ENCODE measurements around the gene PF4V1.
"Not testable (repeated sequence)": the region's sequence is repeated elsewhere in the genome, so short reads cannot be mapped to it uniquely, and the experiment has no call there.

The PF4V1 gene

DNA sequence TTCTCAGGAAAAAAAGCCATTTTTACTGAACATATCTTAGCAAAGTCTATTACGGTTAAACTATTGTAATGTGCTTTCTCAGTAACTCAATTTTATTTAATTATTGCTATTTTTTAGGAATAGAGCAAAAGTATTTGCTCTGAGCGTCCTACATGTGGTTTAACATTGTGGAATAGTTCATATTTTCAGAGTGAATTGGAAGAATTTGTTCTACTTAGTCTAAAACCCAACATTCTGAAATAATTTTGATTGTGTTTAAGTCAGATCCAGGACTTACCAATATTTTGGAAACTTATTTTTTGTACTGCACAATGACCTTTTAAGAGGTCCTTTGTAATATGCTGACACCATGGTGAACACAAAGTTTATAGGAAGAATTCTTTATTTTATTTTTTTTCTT, 43.3 kb downstream of the PF4V1 start:
- Mint-ChIP-seq H3K36me3 (ENCODE audit: low read depth) (no peaks in the 10 kb centered on the region), H3K27ac (no peak overlapping the region), H3K4me1 (peaks cover 12% of the 10 kb centered on the region), H3K4me3 (no peak overlapping the region), H3K9me3 (no peaks in the 10 kb centered on the region), H3K27me3 (ENCODE audit: low read depth) (no peaks in the 10 kb centered on the region)
- TF ChIP-seq, protein P1, sequence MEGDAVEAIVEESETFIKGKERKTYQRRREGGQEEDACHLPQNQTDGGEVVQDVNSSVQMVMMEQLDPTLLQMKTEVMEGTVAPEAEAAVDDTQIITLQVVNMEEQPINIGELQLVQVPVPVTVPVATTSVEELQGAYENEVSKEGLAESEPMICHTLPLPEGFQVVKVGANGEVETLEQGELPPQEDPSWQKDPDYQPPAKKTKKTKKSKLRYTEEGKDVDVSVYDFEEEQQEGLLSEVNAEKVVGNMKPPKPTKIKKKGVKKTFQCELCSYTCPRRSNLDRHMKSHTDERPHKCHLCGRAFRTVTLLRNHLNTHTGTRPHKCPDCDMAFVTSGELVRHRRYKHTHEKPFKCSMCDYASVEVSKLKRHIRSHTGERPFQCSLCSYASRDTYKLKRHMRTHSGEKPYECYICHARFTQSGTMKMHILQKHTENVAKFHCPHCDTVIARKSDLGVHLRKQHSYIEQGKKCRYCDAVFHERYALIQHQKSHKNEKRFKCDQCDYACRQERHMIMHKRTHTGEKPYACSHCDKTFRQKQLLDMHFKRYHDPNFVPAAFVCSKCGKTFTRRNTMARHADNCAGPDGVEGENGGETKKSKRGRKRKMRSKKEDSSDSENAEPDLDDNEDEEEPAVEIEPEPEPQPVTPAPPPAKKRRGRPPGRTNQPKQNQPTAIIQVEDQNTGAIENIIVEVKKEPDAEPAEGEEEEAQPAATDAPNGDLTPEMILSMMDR (IDR thresholded peaks at IDR 0.05; ENCODE audit: unreplicated experiment in 3 of 3) = no peak

DNA sequence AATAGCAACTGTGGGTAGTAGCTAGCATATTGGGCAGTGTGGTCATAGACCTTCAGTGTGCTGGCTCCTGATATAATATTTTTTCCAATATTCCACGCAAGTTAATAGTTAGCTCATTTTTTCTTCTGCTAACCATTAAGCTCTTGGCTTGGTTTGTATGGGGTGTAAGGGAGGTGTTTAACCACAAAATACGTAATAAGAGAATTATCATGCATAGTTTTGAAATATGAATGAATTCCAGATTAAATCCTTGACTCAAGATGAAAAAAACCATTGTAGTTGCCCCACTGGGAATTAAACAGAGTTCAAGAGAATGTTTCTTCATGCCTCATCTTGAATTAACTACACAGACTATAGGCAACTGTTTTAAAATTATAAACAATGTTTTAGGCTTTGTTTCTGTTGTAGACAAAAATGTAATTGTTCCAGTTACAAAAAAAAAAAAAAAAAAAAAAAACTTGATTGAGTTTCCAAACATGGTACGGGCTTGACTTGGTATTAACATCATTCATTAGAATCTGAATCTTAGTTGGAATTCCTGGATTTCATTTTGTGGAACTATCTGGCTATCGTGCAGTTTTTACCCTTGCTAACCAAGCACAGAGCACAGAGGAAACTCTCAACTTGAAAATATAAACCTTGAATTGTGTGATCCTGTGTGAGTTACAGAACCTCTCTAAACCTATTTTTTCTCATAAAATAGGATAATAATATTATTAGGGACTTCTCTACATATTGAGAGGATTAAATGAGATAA, 44.5 kb downstream of the PF4V1 start:
- H3K27me3 Mint-ChIP-seq (ENCODE audit: low read depth) = no peaks in the 10 kb centered on the region
- H3K36me3 Mint-ChIP-seq (ENCODE audit: low read depth) = no peaks in the 10 kb centered on the region
- H3K4me3 Mint-ChIP-seq = no peak overlapping the region
- TF ChIP-seq, protein P1 (IDR thresholded peaks at IDR 0.05; ENCODE audit: unreplicated experiment in 3 of 3) = no peak
- peaks cover 6% of the 10 kb centered on the region for H3K4me1 Mint-ChIP-seq
- H3K9me3 Mint-ChIP-seq = no peaks in the 10 kb centered on the region
- no peak overlapping the region for H3K27ac Mint-ChIP-seq

DNA sequence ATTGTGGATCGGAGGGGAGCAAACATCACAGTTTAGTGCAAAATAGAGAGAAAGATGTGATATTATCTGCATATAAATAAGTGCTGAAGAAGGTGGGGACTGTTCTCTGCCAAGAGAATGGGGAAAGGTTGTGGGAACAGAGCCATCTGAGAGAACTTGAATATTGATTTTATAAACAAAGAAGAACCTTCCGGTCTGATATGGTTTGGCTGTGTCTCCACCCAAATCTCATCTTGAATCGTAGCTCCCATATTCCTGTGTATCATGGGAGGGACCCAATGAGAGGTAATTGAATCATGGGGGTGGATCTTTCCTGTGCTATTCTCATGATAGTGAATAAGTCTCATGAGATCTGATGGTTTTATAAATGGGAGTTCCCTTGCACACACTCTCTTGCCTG, 46.2 kb downstream of the PF4V1 start:
- not testable (repeated sequence) for H3K36me3 Mint-ChIP-seq (ENCODE audit: low read depth); H3K4me3 Mint-ChIP-seq; H3K27me3 Mint-ChIP-seq (ENCODE audit: low read depth); H3K4me1 Mint-ChIP-seq; H3K27ac Mint-ChIP-seq; H3K9me3 Mint-ChIP-seq

DNA sequence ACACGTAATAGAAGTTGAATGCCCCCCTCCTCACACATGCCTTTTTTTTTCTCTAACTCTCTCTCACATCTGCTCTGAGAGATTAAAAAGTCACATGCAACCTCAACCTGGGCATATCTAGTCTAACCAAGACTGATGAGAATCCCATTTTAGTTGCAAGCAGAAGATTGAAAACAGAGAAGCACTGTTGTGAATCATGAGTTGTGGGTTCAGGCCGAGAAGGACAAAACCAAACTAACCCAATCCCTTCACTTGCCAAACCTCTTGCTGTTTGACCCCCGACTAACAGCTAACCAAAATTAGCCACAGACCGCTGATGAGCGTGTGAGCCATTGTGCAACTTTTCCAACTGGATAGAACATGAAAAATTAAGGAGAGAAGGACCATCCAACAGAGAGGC, 47.9 kb downstream of the PF4V1 start:
- Mint-ChIP-seq H3K4me1 (peaks cover 5% of the 10 kb centered on the region), H3K4me3 (no peak overlapping the region), H3K9me3 (no peaks in the 10 kb centered on the region), H3K27me3 (ENCODE audit: low read depth) (no peaks in the 10 kb centered on the region), H3K27ac (no peak overlapping the region), H3K36me3 (ENCODE audit: low read depth) (no peaks in the 10 kb centered on the region)
- TF ChIP-seq, protein P1 (IDR thresholded peaks at IDR 0.05; ENCODE audit: unreplicated experiment in 3 of 3) = no peak

DNA sequence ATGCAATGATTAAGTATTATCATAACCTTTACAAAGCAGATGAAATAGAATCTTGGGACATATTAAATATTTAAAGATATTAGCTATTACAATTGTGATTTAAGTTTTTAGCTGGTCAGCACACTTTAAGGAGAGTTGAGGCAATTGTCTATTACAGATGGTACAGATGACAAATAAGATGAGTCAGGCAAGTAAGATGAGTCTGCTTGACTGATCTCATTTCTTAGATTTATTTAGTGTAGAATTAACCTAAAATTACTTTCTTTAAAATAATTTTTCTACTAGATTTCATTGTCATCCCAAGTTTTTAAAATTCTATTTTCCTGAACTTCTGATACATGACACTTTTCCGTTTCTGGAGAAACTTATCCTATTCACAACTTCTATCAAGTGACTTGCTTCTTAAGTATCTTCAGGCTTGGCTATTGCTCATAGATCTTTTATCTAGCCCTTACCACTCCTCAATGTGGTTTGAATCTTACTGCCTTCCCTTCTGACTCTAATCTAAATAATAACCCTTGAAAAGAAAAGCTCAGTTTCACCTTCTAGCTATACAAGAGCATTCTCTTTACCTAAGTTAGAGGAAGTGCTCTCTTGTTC, 49.0 kb downstream of the PF4V1 start:
- Mint-ChIP-seq H3K36me3 (ENCODE audit: low read depth) (no peaks in the 10 kb centered on the region), H3K4me3 (no peak overlapping the region), H3K27me3 (ENCODE audit: low read depth) (no peaks in the 10 kb centered on the region), H3K9me3 (peaks cover 4% of the 10 kb centered on the region), H3K27ac (no peak overlapping the region), H3K4me1 (peaks cover 5% of the 10 kb centered on the region)
- TF ChIP-seq, protein P1 (IDR thresholded peaks at IDR 0.05; ENCODE audit: unreplicated experiment in 3 of 3) = no peak

DNA sequence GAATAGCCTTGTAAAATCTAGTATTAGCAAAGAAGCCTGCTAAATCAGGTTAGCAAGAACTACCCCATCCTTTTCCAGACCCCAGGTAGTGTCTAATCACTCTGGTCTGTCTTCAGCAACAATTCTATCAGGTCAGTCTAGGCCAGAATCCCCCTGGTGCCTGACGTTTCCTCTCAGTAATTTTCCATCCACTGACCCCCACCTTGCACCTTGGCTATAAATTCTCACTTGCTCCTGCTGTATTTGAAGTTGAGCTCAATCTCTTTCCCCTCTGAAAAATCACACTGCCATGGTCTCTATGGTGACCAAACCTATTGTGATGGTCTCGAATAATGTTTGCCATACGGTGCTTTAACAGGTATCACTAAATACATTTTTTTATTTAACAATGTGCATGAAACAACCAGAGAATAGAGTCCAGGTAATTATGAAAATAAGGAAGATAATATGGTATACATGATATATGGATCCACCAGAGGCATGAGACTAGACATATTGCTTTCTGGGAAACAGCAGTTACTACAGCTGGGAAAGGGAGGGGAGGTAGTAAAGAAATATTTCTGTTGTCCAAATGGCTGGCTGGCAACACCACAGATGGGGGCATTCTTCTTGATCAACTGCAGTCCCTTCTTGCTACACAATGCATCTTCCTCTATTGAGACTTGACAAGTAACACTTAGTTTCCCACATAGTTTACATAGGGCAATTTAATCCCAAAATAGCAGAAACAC, 49.9 kb downstream of the PF4V1 start:
- Mint-ChIP-seq H3K4me1 (peaks cover 5% of the 10 kb centered on the region), H3K27me3 (ENCODE audit: low read depth) (no peaks in the 10 kb centered on the region), H3K4me3 (no peak overlapping the region), H3K9me3 (peaks cover 8% of the 10 kb centered on the region), H3K27ac (no peak overlapping the region), H3K36me3 (ENCODE audit: low read depth) (no peaks in the 10 kb centered on the region)
- TF ChIP-seq, protein P1 (IDR thresholded peaks at IDR 0.05; ENCODE audit: unreplicated experiment in 3 of 3) = no peak
